Naive thymus-derived CD4-positive, alpha-beta T cell (primary cell): ENCODE data around the gene CASP6. TPM values are rescaled to one million over a fixed set of nuclear protein-coding genes. Genes with fewer than 3 reads are reported as not detected.

Source experiments
- ATAC-seq: fragments of 150-1000 bp; cut with Tn5 transposase; 2 replicates; pipeline ENCODE4 v1.10.0; 2021; ENCODE audit warnings: mild to moderate bottlenecking, moderate library complexity
- CTCF ChIA-PET: fragments of 350-600 bp; sonication (Branson Sonifier 250); formaldehyde crosslinking; loops from one replicate; lab custom pipeline; 2021; ENCODE audit warnings: antibody characterized with exemption; lab: Charles Lee
- POLR2A ChIA-PET: fragments of 350-600 bp; sonication (Branson Sonifier 250); formaldehyde crosslinking; loops from one replicate; lab custom pipeline; 2021; ENCODE audit warnings: antibody characterized with exemption, inconsistent platforms; lab: Charles Lee
- DNase-seq, 9 donors: peaks; one replicate each; pipeline versions ENCODE4 v3.0.0 to v3.0.0-alpha.2; 2020 to 2022; ENCODE audit warnings: mixed read lengths in 1 of 9
- H3K27ac ChIP-seq: one replicate; pipeline ENCODE4 v1.7.0; 2013; ENCODE audit warnings: mild to moderate bottlenecking, low read depth, low read length, moderate library complexity
- H3K27me3 ChIP-seq, 2 donors: one replicate each; pipeline ENCODE4 v1.7.0; 2013; ENCODE audit warnings: low read length in 2 of 2, mild to moderate bottlenecking in 2 of 2, moderate library complexity in 2 of 2; ENCODE audit not compliant: control insufficient read depth in 2 of 2, insufficient read depth in 2 of 2
- H3K36me3 ChIP-seq, 3 experiments: 1 replicate in 2 of 3; 2 replicates in 1 of 3; pipeline ENCODE4 v1.7.0; 2013; ENCODE audit warnings: low read length in 3 of 3, mild to moderate bottlenecking in 3 of 3, moderate library complexity in 1 of 3; ENCODE audit not compliant: insufficient read depth in 3 of 3, control insufficient read depth in 2 of 3
- H3K4me1 ChIP-seq, 2 donors: one replicate each; pipeline ENCODE4 v1.7.0; 2013; ENCODE audit warnings: low read length in 2 of 2, mild to moderate bottlenecking in 2 of 2, moderate library complexity in 1 of 2; ENCODE audit not compliant: control insufficient read depth in 2 of 2, insufficient read depth in 2 of 2
- H3K4me3 ChIP-seq: 2 replicates; pipeline ENCODE4 v1.7.0; 2013; ENCODE audit warnings: mild to moderate bottlenecking, low read length
- H3K9me3 ChIP-seq, 3 experiments: 1 replicate in 2 of 3; 2 replicates in 1 of 3; pipeline ENCODE4 v1.7.0; 2013; ENCODE audit warnings: low read length in 3 of 3; ENCODE audit not compliant: control insufficient read depth in 2 of 3
- H3K27ac Mint-ChIP-seq, 9 donors: one replicate each; pipeline ENCODE4 v1.8.0; 2020 to 2022; ENCODE audit warnings: mixed read lengths in 9 of 9, mild to moderate bottlenecking in 8 of 9, moderate library complexity in 5 of 9, inconsistent platforms in 2 of 9
- H3K27me3 Mint-ChIP-seq, 5 donors: one replicate each; pipeline ENCODE4 v1.8.0; 2021 to 2022; ENCODE audit warnings: mixed read lengths in 5 of 5, mild to moderate bottlenecking in 1 of 5
- H3K36me3 Mint-ChIP-seq, 5 donors: one replicate each; pipeline ENCODE4 v1.8.0; 2020 to 2022; ENCODE audit warnings: mixed read lengths in 5 of 5, mild to moderate bottlenecking in 3 of 5, inconsistent platforms in 1 of 5
- H3K4me1 Mint-ChIP-seq, 7 donors: one replicate each; pipeline ENCODE4 v1.8.0; 2020 to 2022; ENCODE audit warnings: mixed read lengths in 7 of 7, mild to moderate bottlenecking in 3 of 7, inconsistent platforms in 1 of 7
- H3K4me3 Mint-ChIP-seq, 10 donors: one replicate each; pipeline ENCODE4 v1.8.0; 2020 to 2022; ENCODE audit warnings: mild to moderate bottlenecking in 10 of 10, mixed read lengths in 10 of 10, moderate library complexity in 6 of 10, inconsistent platforms in 2 of 10
- H3K9me3 Mint-ChIP-seq, 11 donors: one replicate each; pipeline ENCODE4 v1.8.0; 2020 to 2022; ENCODE audit warnings: mixed read lengths in 11 of 11, mild to moderate bottlenecking in 4 of 11, inconsistent platforms in 1 of 11, moderate library complexity in 1 of 11
- intact Hi-C, 2 donors: fragments of 100-400 bp; cut with micrococcal nuclease; formaldehyde crosslinking; loops; one replicate each; pipeline ENCODE4 v1.15.1; 2023
- polyA plus RNA-seq, 2 donors: library from polyadenylated mRNA; unstranded; fragments of 300-500 nt; fragmentation: Illumina TruSeq; gene quantifications; one replicate each; pipeline ENCODE4 v1.2.3, GENCODE V29; 2021
- total RNA-seq, 6 experiments: library from RNA in 5 of 6; stranded (reverse) in 5 of 6; gene quantifications; 1 replicate in 5 of 6; 2 replicates in 1 of 6; pipeline ENCODE4 v1.2.3 and lab custom pipeline; 2021 to 2026

The CASP6 gene
- total and polyA plus RNA-seq, 7 experiments from 2014 or later = 9.3 to 85.8 (median 25.5) TPM

DNA sequence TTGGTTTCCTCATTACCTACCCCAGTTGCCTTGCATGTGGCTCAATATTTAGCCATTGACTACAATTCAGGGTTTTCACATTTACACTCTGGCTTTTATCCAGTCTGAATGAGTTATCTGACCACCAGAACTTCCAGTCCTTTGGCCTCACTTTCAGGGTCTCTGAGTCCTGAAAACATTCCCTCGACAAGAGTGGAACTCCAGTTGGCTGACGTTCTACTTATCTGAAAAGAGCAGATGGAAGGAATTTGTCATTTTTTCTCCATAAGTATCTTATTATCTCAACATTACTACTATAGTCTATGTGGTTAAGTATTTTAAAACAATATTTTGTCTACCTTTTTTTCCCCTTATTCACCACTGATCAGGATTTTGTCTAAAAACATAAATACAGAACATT lies 5.2 kb upstream of the CASP6 start:
- Histone ChIP-seq H3K27ac (no peak overlapping the region), H3K4me1 (no peaks in the 10 kb centered on the region), H3K36me3 (no peaks in the 10 kb centered on the region), H3K9me3 (no peaks in the 10 kb centered on the region), H3K4me3 (no peak overlapping the region), H3K27me3 (no peaks in the 10 kb centered on the region)
- DNase-seq (no peak), ATAC-seq (no peak)
- POLR2A ChIA-PET = no interaction called here
- Mint-ChIP-seq H3K4me3 (no peak overlapping the region), H3K36me3 (peaks cover 0 to 14% (median 0%) of the 10 kb centered on the region in 5 donors), H3K4me1 (peaks cover 5 to 9% (median 8%) of the 10 kb centered on the region in 7 donors), H3K9me3 (no peaks in the 10 kb centered on the region), H3K27me3 (no peaks in the 10 kb centered on the region), H3K27ac (peak overlapping the region in 3 of 9 donors; percentile 8 to 39 (median 22))
- intact Hi-C loops = loop anchor here in 1 of 2 donors (10.0 kb wide), 2 partner anchors 486 to 1714 kb away; partner anchors contain the start of gene ELOVL6
- CTCF ChIA-PET = no interaction called here

DNA sequence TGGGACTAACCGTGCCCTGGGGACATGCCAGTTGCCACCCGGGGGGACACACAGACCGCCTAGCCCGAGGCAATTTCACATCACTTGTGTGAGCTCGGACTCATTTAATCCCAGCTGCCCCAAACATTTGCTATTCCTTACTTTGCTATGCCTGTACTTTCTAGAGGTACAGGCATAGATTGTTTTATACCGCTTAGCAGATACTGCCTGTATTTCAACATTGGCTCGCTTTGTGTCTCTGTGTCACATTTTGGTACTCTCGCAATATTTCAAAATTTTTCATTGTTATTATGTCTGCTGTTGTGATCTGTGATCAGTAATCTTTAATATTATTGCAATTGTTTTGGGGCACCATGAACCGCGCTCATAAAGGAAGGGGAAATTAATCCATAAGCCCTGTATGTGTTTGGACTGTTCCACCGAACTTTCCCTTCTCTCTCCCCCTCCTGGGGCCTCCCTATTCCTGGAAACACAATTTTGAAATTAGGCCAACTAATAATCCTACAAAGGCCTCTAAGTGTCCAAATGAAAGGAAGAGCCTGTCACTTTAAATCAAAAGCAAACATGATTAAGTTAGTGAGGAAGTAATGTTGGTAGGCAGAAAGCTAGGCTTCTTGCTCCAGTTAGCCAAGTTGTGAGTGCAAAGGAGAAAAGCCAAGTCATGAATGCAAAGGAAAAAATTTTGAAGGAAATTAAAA lies 568 bp upstream of the CASP6 start:
- ChIA-PET CTCF (interaction anchor here (0.7 to 1.2 kb wide), 4 partner anchors 13 to 271 kb away, joined by 3 read pairs; no protein-coding TSS in a partner anchor), POLR2A (interaction anchor here (0.7 to 4.1 kb wide), 7 partner anchors 8 to 270 kb away, joined by 3 to 18 read pairs (median 4); partner anchors contain the start of genes MCUB, PLA2G12A and SEC24B)
- Histone ChIP-seq H3K9me3 (no peaks in the 10 kb centered on the region), H3K27ac (peak overlapping the region; percentile 83), H3K4me3 (peak overlapping the region; percentile 78), H3K27me3 (no peaks in the 10 kb centered on the region), H3K4me1 (peaks cover 8 to 16% of the 10 kb centered on the region in 2 donors), H3K36me3 (peaks cover 0 to 10% (median 0%) of the 10 kb centered on the region in 3 experiments)
- peaks cover 20 to 44% (median 41%) of the 10 kb centered on the region in 7 donors for H3K4me1 Mint-ChIP-seq
- ATAC-seq (no peak), DNase-seq (no peak)
- peaks cover 0 to 8% (median 0%) of the 10 kb centered on the region in 11 donors for H3K9me3 Mint-ChIP-seq
- H3K4me3 Mint-ChIP-seq = peak overlapping the region; percentile 86 to 96 (median 94)
- H3K36me3 Mint-ChIP-seq = peaks cover 0 to 8% (median 5%) of the 10 kb centered on the region in 5 donors
- H3K27ac Mint-ChIP-seq = peak overlapping the region; percentile 78 to 95 (median 89)
- H3K27me3 Mint-ChIP-seq = no peaks in the 10 kb centered on the region
- intact Hi-C loops = loop anchor here (1.0 to 10.0 kb wide), 15 partner anchors 15 to 1709 kb away; partner anchors contain the start of genes GAR1 (in 2 of the 2), SEC24B (in 2 of the 2), ELOVL6 (in 1 of the 2) and MCUB (in 1 of the 2)

DNA sequence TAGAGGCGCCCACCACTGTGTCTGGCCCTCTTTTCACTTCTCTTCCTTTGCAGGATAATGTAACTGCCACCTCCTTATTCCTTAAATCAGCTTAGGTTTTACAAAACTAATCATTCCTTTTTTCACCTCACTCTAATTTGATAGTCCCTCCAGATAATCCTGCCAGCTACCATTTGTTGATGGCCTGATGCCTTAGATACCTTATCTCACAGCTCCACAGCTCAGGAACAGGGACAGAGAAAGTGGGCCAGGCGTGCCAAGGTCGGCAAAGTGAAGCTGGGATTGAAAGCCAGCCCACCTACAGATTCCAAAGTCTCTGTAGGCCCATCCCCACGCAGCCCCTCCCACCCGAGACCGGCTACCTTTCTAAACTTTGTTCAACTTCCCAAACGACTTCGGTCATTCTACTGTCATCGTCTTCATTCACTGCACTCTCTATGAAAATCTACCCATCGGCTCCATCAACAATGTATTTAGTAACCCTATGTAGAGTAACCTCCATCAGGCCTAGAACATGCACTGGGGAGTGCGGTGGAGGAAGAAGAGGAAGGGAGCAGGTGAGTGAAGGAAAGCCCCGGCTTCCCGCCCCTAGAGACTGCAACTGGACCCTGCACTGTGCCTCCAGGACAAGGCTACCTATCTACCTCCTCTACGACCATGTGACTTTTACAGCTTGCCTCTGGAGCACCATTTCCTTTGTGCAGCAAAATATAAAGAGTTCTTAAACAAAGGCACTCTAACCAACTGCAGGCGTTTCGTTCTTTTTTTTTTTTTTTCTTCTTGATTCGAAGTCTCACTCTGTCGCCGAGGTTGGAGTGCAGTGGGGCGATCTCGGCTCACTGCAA lies 1.5 kb downstream of the CASP6 start:
- H3K4me3 ChIP-seq = peak overlapping the region; percentile 78
- H3K27ac Mint-ChIP-seq = peak overlapping the region; percentile 84 to 95 (median 94)
- DNase-seq (peak in 5 of 9 donors; percentile 14 to 39 (median 34)), ATAC-seq (no peak)
- peak overlapping the region; percentile 83 for H3K27ac ChIP-seq
- no peaks in the 10 kb centered on the region for H3K27me3 Mint-ChIP-seq
- H3K9me3 Mint-ChIP-seq = peaks cover 0 to 8% (median 0%) of the 10 kb centered on the region in 11 donors
- peaks cover 20 to 58% (median 53%) of the 10 kb centered on the region in 7 donors for H3K4me1 Mint-ChIP-seq
- intact Hi-C loops = loop anchor here (1.0 to 10.0 kb wide), 10 partner anchors 10 to 1707 kb away; partner anchors contain the start of gene ELOVL6 (in 1 of the 2)
- H3K4me3 Mint-ChIP-seq = peak overlapping the region; percentile 86 to 96 (median 94)
- ChIA-PET CTCF (interaction anchor here (0.6 to 2.0 kb wide), 7 partner anchors 9 to 1487 kb away, joined by 3 to 7 read pairs (median 4); no protein-coding TSS in a partner anchor), POLR2A (interaction anchor here (0.7 to 4.1 kb wide), 15 partner anchors 11 to 267 kb away, joined by 3 to 18 read pairs (median 4); partner anchors contain the start of gene MCUB)
- H3K36me3 Mint-ChIP-seq = peaks cover 6 to 17% (median 13%) of the 10 kb centered on the region in 5 donors
- H3K27me3 ChIP-seq = no peaks in the 10 kb centered on the region
- H3K4me1 ChIP-seq = peaks cover 8 to 16% of the 10 kb centered on the region in 2 donors
- no peaks in the 10 kb centered on the region for H3K9me3 ChIP-seq
- H3K36me3 ChIP-seq = peaks cover 0 to 20% (median 0%) of the 10 kb centered on the region in 3 experiments

DNA sequence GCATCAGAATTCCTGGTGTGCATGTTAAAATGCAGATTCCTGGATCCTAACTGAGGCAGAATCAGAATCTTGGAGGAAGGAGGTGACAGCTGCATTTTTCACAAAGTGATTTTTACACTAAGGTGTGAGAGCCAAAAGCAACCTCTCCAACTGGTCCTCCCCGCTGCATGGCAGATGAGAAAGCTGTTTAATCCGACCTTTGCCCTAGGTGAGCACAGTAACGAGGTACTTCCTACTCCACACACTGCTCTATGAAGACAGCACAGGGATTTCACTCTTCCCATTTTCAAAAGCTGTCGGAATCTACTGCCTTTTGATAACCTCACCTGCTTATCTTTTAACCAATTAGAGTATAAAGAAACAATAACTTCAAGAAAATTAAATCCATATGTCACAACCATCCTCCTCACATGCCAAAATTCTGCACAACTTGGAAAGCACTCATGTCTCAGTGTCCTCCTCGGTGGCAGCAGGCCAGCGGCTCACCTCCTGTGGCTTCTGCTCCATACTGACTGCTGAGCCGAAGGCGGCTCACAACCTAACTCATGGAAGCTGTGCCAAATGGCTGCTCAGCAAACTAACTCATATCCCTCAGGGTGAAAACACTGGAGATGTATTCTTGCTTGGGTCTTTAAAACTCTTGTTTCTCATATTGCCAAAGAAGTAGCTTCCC lies 3.6 kb downstream of the CASP6 start:
- CTCF ChIA-PET = interaction anchor here (0.6 to 2.0 kb wide), 4 partner anchors 9 to 266 kb away, joined by 3 to 7 read pairs (median 6); partner anchors contain the start of gene SEC24B

GRCh38 chr4:109698656-109699055 lies 4.6 kb downstream of the CASP6 start:
- Histone ChIP-seq H3K9me3 (no peaks in the 10 kb centered on the region), H3K4me3 (no peak overlapping the region), H3K27ac (peak overlapping the region; percentile 0), H3K36me3 (peaks cover 0 to 32% (median 4%) of the 10 kb centered on the region in 3 experiments), H3K27me3 (no peaks in the 10 kb centered on the region), H3K4me1 (peaks cover 8 to 16% of the 10 kb centered on the region in 2 donors)
- Mint-ChIP-seq H3K36me3 (peaks cover 13 to 30% (median 25%) of the 10 kb centered on the region in 5 donors), H3K4me3 (peak overlapping the region in 1 of 10 donors; percentile 2), H3K9me3 (peaks cover 0 to 8% (median 0%) of the 10 kb centered on the region in 11 donors), H3K27ac (peak overlapping the region in 7 of 9 donors; percentile 8 to 95 (median 85)), H3K27me3 (no peaks in the 10 kb centered on the region), H3K4me1 (peaks cover 16 to 68% (median 52%) of the 10 kb centered on the region in 7 donors)
- CTCF ChIA-PET = interaction anchor here (0.6 kb wide), 1 partner anchor 50 kb away, joined by 6 read pairs; no protein-coding TSS in a partner anchor
- no peak for DNase-seq
- POLR2A ChIA-PET = interaction anchor here (0.5 to 0.9 kb wide), 3 partner anchors 14 to 277 kb away, joined by 3 read pairs; no protein-coding TSS in a partner anchor
- no peak for ATAC-seq
- intact Hi-C loops = no loop called here

More for the DNA sequence above, 3.6 kb downstream of the CASP6 start:
- no peaks in the 10 kb centered on the region for H3K9me3 ChIP-seq
- peaks cover 20 to 68% (median 56%) of the 10 kb centered on the region in 7 donors for H3K4me1 Mint-ChIP-seq
- H3K36me3 Mint-ChIP-seq = peaks cover 6 to 22% (median 17%) of the 10 kb centered on the region in 5 donors
- H3K4me3 Mint-ChIP-seq = peak overlapping the region in 1 of 10 donors; percentile 55
- no peak overlapping the region for H3K4me3 ChIP-seq
- peak overlapping the region in 7 of 9 donors; percentile 34 to 95 (median 87) for H3K27ac Mint-ChIP-seq
- H3K36me3 ChIP-seq = peaks cover 0 to 22% (median 4%) of the 10 kb centered on the region in 3 experiments
- POLR2A ChIA-PET = interaction anchor here (0.6 to 4.1 kb wide), 7 partner anchors 9 to 1233 kb away, joined by 3 to 18 read pairs (median 4); partner anchors contain the start of genes MCUB and SEC24B
- H3K27ac ChIP-seq = no peak overlapping the region
- H3K27me3 ChIP-seq = no peaks in the 10 kb centered on the region
- intact Hi-C loops = loop anchor here (5.0 to 10.0 kb wide), 4 partner anchors 278 to 1705 kb away; partner anchors contain the start of gene ELOVL6 (in 1 of the 2)
- DNase-seq (no peak), ATAC-seq (no peak)
- peaks cover 0 to 8% (median 0%) of the 10 kb centered on the region in 11 donors for H3K9me3 Mint-ChIP-seq
- no peaks in the 10 kb centered on the region for H3K27me3 Mint-ChIP-seq
- H3K4me1 ChIP-seq = peaks cover 8 to 16% of the 10 kb centered on the region in 2 donors
